Endothelial cell (in vitro differentiated cells): Measurements from ENCODE around the gene RHEX. TPM values are rescaled to one million over a fixed set of nuclear protein-coding genes. Genes with fewer than 3 reads are reported as not detected.

Experiments used
- DNase-seq: peaks from one replicate; pipeline ENCODE4 v3.0.0; 2021; ENCODE audit warnings: low spot score
- H3K27ac Mint-ChIP-seq: one replicate; pipeline ENCODE4 v1.8.0; 2021; ENCODE audit warnings: mixed read lengths, inconsistent platforms; ENCODE audit not compliant: unreplicated experiment
- H3K27me3 Mint-ChIP-seq: one replicate; pipeline ENCODE4 v1.8.0; 2021; ENCODE audit warnings: mild to moderate bottlenecking, moderate library complexity, mixed read lengths, inconsistent platforms; ENCODE audit not compliant: unreplicated experiment
- H3K36me3 Mint-ChIP-seq: one replicate; pipeline ENCODE4 v1.8.0; 2021; ENCODE audit warnings: mild to moderate bottlenecking, low read depth, mixed read lengths, inconsistent platforms; ENCODE audit not compliant: unreplicated experiment
- H3K4me1 Mint-ChIP-seq: one replicate; pipeline ENCODE4 v1.8.0; 2021; ENCODE audit warnings: mild to moderate bottlenecking, mixed read lengths, inconsistent platforms; ENCODE audit not compliant: unreplicated experiment
- H3K4me3 Mint-ChIP-seq: one replicate; pipeline ENCODE4 v1.8.0; 2021; ENCODE audit warnings: mild to moderate bottlenecking, mixed read lengths, inconsistent platforms; ENCODE audit not compliant: unreplicated experiment
- H3K9me3 Mint-ChIP-seq: one replicate; pipeline ENCODE4 v1.8.0; 2021; ENCODE audit warnings: mixed read lengths, inconsistent platforms; ENCODE audit not compliant: unreplicated experiment
- CTCF ChIP-seq: fragments of 200-600 bp; sonication (generic); IDR thresholded peaks from one replicate; pipeline ENCODE4 v1.5.0; 2021; ENCODE audit warnings: antibody characterized with exemption; ENCODE audit not compliant: unreplicated experiment
- total RNA-seq: library from RNA; stranded (reverse); fragmentation: NEBNext Ultra II Directional; extraction: Animal tissue kit (Norgen Biotek cat#: 25700); gene quantifications from one replicate; pipeline ENCODE4 v1.2.1, GENCODE V29; 2021; ENCODE audit not compliant: unreplicated experiment

Gene RHEX
- total RNA-seq, 1 donor from 2014 or later = not detected

DNA sequence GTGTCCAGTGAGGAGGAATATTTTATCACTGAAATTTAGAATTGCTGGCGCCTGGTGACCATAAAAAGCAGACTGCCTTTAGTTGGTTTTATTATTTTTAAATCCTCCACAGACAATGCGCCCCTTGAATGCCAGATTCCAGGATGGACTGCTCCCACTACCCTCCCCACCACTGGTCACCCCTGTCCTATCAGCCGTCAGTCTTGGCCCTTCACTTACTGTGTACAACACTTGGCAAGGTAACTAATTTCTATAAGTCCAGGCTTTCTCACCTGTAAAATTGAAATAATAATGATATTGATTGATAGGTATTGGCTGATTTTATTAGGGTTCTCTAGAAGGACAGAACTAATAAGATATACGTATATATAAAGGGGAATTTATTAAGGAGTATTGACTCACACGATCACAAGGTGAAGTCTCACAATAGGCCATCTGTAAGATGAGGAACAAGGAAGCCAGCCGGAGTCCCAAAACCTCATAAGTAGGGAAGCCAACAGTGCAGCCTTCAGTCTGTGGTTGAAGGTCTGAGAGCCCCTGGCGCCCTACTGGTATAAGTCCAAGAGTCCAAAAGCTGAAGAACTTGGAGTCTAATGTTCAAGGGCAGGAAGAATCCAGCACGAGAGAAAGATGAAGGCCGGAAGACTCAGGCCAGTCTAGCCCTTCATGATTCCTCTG lies 17.8 kb downstream of the RHEX start:
- no peaks in the 10 kb centered on the region for H3K36me3 Mint-ChIP-seq
- H3K9me3 Mint-ChIP-seq = no peaks in the 10 kb centered on the region
- H3K27ac Mint-ChIP-seq = no peak overlapping the region
- H3K27me3 Mint-ChIP-seq = peaks cover 6% of the 10 kb centered on the region
- DNase-seq = no peak
- no peak for TF ChIP-seq CTCF
- H3K4me3 Mint-ChIP-seq = no peak overlapping the region
- H3K4me1 Mint-ChIP-seq = peaks cover 6% of the 10 kb centered on the region

- TF ChIP-seq CTCF = peak; percentile 31
- H3K4me1 Mint-ChIP-seq = no peaks in the 10 kb centered on the region
- H3K27me3 Mint-ChIP-seq = no peaks in the 10 kb centered on the region
- H3K4me3 Mint-ChIP-seq = no peak overlapping the region
- no peak overlapping the region for H3K27ac Mint-ChIP-seq
- H3K9me3 Mint-ChIP-seq = no peaks in the 10 kb centered on the region
- H3K36me3 Mint-ChIP-seq = no peaks in the 10 kb centered on the region
- DNase-seq = no peak
These were observed 21.9 kb downstream of the RHEX start for GRCh38 chr1:206074839-206075238.

GRCh38 chr1:206075786-206076755 lies 23.1 kb downstream of the RHEX start:
- no peak for DNase-seq
- Mint-ChIP-seq H3K4me3 (no peak overlapping the region), H3K4me1 (no peaks in the 10 kb centered on the region), H3K27ac (no peak overlapping the region), H3K27me3 (no peaks in the 10 kb centered on the region), H3K9me3 (no peaks in the 10 kb centered on the region), H3K36me3 (no peaks in the 10 kb centered on the region)
- TF ChIP-seq CTCF = no peak

GRCh38 chr1:206079135-206079534 lies 26.2 kb downstream of the RHEX start:
- TF ChIP-seq CTCF = no peak
- H3K4me3 Mint-ChIP-seq = no peak overlapping the region
- DNase-seq = no peak
- no peaks in the 10 kb centered on the region for H3K36me3 Mint-ChIP-seq
- no peaks in the 10 kb centered on the region for H3K4me1 Mint-ChIP-seq
- H3K27me3 Mint-ChIP-seq = no peaks in the 10 kb centered on the region
- H3K9me3 Mint-ChIP-seq = no peaks in the 10 kb centered on the region
- no peak overlapping the region for H3K27ac Mint-ChIP-seq
